GM12801 (cell line): ENCODE data around the gene NF2.

Experiments
- TF ChIP-seq, protein P1 (sequence below): IDR thresholded peaks from one replicate; pipeline ENCODE4 v1.5.1; 2011; ENCODE audit warnings: control low read depth; ENCODE audit not compliant: insufficient read length; ENCODE audit errors: extremely low read depth

Gene NF2

DNA sequence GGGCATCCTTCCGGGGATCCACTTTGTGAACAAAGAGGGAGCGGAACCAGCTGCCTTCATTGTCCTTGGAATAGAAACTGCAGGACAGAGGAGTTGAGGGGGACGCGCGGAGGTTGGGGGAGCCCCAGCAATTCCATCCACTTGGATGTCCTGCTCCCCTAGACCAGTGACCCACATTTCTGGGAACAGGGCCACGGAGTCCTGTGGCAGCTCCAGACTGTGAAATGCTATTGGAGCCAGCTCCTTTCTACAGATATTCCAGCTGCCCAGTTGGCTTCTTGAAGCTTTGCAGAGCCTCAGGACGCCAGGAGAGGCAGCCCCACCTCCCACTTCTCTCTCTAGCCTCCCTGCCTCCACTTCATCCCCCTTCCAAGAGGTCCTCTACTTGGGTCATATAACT lies 33.0 kb upstream of the NF2 start:
- TF ChIP-seq, protein P1, sequence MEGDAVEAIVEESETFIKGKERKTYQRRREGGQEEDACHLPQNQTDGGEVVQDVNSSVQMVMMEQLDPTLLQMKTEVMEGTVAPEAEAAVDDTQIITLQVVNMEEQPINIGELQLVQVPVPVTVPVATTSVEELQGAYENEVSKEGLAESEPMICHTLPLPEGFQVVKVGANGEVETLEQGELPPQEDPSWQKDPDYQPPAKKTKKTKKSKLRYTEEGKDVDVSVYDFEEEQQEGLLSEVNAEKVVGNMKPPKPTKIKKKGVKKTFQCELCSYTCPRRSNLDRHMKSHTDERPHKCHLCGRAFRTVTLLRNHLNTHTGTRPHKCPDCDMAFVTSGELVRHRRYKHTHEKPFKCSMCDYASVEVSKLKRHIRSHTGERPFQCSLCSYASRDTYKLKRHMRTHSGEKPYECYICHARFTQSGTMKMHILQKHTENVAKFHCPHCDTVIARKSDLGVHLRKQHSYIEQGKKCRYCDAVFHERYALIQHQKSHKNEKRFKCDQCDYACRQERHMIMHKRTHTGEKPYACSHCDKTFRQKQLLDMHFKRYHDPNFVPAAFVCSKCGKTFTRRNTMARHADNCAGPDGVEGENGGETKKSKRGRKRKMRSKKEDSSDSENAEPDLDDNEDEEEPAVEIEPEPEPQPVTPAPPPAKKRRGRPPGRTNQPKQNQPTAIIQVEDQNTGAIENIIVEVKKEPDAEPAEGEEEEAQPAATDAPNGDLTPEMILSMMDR: no peak

DNA sequence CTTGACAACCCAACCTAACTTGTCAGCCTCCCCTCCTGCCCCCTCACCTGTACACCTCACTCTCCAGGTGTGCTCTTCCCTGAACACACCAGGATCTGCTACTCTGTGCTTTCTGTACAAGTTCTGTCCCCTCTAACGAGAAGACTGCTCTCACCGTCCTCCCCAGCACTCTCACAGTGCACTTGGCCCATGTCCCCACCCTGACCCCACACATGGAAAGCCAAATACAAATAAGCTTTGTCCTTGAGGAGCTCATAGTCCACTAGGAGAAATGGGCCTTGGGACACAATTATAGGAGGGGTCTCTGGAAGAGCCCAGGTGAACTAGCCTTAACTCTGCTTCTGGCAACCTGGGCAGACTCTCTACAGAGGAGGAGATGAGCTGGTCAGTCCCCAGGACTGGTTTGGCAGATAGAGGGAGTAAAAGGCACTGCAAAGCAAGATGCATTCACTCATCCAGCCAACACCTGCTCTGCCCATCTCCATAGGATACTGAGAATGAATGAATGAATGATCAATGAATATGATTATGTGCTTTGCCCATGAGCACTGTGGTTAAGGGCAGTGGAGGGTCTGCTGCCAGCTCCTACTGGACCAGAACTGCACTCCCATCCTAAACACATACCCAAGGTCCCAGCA lies 32.4 kb upstream of the NF2 start:
- TF ChIP-seq, protein P1: no peak

DNA sequence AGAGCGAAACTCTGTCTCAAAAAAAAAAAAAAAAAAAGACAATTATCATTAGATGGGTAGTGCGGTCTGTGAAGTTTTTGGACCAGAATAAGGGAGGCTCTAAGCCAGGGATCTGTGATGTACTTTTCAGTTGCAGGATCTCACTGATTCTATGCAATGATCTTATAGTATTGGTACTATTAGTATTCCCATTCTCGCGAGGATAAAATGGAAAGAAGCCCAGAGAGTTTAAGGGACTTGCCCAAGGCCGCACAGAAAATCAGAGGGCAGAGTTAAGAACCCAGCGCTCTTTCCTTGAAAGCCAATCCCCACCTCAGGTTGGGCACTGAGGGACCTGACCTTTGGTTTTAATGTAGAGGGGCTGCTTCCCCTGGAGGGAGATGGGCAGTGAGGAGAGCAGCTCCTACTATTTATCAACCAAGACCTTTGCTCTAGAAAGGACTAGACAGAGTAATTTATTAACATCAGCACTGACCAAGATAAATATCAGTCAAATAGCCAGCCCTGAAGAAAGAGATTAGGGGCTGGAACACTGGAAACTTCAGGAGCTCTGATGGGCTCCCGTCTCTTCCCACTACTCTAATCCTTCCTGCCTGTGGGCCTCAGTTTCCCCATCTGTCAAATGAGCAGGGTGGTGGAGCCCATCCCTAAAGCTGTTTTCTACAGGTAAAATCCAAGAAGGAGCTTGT lies 28.5 kb upstream of the NF2 start:
- TF ChIP-seq, protein P1: no peak

DNA sequence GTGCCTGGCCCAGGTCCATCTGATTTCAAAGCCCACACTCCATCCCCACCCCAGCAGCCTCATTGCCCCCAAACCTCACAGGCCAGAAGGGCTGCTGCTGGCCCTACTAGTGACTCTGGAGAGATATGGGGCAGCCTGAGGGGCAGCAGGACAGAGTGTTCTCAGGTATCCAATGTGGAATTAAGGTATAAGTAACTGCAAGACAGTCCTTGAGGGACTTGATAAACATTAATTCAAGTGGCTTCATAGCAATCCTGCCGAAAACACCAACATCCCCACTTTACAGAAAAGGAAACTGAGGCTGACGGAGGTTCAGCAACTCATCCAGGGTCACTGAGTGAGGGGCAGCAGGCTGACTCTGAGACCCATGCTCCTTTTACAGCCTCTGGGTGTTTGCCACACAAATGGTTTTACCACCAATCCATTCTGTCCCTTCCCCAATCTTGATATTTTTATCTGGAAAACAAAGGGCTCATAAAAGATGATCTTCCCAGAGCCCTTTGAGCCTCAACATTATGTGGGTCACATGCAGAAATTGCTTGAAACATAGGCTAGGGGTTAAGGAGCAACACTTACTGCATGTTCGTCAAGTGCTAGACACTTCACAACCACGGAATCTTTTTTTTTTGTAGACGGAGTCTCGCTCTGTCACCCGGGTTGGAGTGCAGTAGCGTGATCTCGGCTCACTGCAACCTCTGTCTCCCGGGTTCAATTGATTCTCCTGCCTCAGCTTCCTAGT lies 24.8 kb upstream of the NF2 start:
- TF ChIP-seq, protein P1: no peak

DNA sequence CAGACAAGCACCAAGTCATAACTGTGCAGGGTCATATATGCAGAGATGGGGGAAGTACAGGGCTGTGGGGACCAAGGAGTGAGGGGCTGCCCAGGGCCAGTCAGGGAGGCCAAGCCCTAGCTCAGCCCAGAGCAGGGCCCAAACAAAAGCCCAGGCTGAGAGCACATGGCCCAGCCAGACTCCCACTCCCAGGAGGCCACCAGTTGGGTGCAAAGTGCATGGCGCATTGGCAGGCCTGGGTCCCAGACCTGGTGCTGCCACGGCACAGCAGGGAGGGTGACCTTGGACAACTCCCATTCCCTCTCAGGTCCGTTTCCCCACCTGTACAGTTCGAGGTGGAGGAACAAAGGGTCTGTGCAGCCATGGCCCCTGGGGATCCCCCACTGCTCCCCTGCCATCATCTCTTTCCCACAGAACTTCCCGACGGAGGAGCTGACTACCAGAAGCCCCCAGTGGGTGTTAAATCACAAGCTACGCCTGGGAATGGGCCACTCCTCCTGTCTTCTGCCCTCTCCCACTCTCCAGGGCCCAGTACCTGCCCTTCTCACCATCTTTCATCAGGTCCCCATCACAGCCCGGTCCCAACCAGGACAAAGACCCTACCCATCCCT lies 23.1 kb upstream of the NF2 start:
- TF ChIP-seq, protein P1: no peak

DNA sequence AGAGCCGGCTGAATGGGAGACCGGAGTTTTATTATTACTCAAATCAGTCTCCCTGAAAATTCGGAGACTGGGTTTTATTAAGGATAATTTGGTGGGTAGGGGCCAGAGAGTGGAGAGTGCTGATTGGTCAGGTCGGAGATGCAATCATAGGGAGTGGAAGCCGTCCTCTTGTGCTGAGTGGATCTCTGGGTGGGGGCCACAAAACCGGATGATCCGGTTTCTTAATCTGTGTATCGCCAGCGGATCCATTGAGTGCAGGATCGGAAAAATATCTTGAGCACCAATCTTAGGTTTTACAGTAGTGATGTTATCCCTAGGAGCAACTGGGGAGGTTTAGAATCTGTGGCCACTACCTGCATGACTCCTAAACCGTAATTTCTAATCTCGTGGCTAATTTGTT lies 21.6 kb upstream of the NF2 start:
- TF ChIP-seq, protein P1: no peak

DNA sequence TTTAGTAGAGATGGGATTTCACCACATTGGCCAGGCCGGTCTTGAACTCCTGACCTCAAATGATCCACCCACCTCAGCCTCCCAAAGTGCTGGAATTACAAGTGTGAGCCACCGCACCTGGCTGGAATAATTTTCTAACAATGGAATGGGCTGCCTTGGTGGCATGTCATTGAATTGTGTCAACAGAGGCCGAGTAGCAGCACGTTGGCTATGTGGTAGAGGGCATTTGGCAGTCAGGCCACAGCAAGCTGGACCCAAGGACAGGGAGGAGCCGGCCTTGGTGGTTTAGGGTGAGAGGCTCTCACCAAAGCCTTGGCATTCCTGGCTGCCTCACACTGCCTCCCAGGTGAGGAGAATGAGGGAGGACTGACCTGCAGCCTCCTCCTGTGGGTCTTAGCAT lies 18.5 kb upstream of the NF2 start:
- TF ChIP-seq, protein P1: no peak
